Stimulated activated CD8-positive, alpha-beta memory T cell treated with anti-CD3 and anti-CD28 coated beads, Interleukin-7, amount 100 ng/mL, for 4 hours (primary cell): ENCODE data around the gene PTPN22.
A peak's percentile ranks its signal among the peaks of the same experiment; 100 is the strongest.

Source experiments
- DNase-seq, 2 donors: peaks; one replicate each; pipeline ENCODE4 v3.0.0-alpha.2; 2020; ENCODE audit warnings: low read depth in 2 of 2

Gene PTPN22

GRCh38 chr1:113871597-113872113 lies at the start of gene PTPN22:
Gene PTPN22, minus strand, starts transcription at chr1:113871712.
- peak; percentile 75 to 81 for DNase-seq

DNA sequence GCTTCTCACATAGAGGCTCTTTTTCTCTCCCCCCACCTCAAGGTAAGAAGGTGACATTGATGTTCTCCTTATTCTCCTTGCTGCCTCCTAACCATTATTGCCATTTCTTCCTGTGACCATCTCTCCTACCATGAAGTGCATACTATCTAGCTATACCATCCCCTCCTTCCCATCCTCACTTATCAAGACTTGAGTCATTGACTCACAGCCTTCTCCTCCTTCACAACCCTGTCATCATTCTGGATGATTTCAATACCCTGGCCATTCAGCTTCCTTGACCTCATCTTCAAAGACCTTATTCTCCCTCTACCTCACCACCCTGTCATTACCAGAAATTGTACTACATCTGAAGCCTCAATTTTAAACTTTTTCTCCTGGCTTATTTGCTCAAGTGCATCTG lies 46.7 kb upstream of the PTPN22 start:
- DNase-seq = no peak

DNA sequence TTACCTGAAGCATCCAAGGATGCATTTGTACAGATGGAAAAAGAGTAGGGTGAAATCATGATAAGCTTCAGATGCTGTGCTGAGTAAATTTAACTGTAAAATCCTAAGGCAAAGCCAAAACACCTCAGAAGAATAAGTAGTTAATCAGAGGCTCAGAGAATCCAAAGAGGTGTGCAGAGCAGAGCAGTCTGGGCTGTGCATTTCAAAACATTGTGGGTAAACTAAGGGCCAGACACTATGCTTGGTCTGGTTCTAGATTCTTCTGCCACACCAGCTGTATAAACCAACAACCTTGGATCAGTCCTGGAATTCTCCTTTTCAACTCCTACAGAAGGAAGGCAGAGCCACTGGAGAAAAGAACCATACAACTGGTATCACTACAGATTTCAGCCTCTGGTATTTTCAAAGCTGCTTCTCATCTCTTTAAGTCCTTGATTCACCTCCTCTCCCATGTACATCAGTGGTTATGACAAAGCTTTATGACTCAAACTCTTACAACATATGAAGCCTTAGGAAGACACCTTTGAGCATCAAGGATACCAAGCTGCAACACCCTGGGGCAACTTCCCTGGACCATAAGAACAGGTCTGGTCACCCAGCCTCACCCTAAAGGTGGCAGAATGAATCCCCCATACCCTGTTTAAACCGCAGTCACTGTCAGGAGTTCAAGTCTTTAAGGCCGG lies 46.0 kb upstream of the PTPN22 start:
- DNase-seq = no peak

GRCh38 chr1:113916974-113917373 lies 45.5 kb upstream of the PTPN22 start:
- DNase-seq = no peak

- no peak for DNase-seq
Measured at GRCh38 chr1:113913887-113914664, 42.6 kb upstream of the PTPN22 start.

GRCh38 chr1:113913312-113913668 lies 41.8 kb upstream of the PTPN22 start:
- DNase-seq = no peak

- DNase-seq = no peak
Measured at GRCh38 chr1:113912594-113913311, 41.2 kb upstream of the PTPN22 start.

- peak in 1 of 2 donors; percentile 11 for DNase-seq
Measured at GRCh38 chr1:113905435-113905861, 33.9 kb upstream of the PTPN22 start.

GRCh38 chr1:113904674-113905434 lies 33.3 kb upstream of the PTPN22 start, which contains the start of the genes AP4B1 and DCLRE1B:
Gene AP4B1, minus strand, starts transcription at chr1:113904799. Its CDS starts 82 bp downstream, at chr1:113904717.
Gene DCLRE1B, plus strand, starts transcription at chr1:113905326. Its CDS starts 261 bp downstream, at chr1:113905587.
- DNase-seq = peak; percentile 95 to 96

DNA sequence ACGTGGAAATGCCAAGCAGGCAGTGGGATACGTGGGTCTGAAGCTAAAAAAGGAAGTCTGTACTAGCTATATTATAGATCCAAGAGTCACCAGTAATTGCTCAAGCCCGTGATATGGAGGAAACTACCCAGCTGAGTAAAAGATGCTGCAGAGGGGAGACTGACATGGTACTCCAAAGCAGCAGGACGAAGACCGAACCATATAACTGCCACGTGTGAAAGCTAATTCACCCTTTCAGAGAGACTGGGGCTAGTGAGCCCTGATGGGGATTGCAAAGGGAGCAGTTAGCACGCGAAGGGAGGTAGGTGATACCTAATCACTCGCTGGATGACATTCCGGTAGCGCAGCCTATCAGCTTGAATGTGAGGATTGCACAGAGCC lies 32.8 kb upstream of the PTPN22 start:
- peak in 1 of 2 donors; percentile 43 for DNase-seq

GRCh38 chr1:113903501-113904292 lies 32.2 kb upstream of the PTPN22 start:
- DNase-seq = peak in 1 of 2 donors; percentile 5

DNA sequence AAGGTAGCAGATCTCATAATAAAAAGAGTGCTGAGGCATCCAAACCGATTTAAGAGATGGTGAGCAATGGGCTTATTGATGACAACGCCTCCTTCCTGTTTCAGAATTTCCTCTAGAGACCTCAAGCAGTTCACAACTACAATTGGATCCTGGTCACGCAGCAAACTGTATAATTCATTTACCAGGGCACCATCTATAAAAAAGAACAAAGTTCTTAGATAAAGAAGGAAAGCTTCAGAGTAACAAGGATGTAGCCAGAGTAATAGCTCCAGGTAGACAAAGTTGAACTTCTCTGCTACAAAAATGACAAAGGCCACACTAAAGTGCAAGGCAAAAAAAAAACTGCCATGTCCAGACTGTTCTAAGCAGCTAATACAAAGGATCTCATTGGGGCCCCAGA lies 29.7 kb upstream of the PTPN22 start:
- no peak for DNase-seq

- no peak for DNase-seq
Measured at GRCh38 chr1:113899111-113899510, 27.6 kb upstream of the PTPN22 start.

DNA sequence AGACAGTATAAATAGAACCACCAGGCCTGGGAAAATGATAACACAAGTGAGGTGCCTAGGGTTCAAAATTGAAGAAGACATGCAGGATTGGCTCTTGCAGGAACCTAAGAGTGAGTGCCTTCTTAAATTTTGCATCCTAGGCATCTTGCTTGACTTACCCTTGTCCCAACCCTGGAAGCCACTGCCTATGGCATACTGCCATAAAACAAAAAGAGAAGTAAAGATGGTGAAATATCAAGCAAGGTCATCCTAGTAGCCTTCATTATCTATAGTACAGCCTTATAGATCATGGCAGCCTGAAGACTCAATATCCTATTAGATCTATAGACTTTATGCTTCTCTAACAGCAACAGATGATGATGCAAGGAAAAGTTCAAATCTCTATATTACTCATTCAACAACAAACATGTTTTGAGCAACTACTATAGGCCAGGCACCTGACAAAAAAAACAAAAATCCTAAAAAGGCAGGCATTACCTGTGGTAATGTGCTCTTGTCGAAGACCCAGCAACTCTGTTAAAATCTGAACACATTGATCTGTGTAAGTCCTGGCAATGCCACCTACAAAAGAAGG lies 26.8 kb upstream of the PTPN22 start:
- DNase-seq = no peak

DNA sequence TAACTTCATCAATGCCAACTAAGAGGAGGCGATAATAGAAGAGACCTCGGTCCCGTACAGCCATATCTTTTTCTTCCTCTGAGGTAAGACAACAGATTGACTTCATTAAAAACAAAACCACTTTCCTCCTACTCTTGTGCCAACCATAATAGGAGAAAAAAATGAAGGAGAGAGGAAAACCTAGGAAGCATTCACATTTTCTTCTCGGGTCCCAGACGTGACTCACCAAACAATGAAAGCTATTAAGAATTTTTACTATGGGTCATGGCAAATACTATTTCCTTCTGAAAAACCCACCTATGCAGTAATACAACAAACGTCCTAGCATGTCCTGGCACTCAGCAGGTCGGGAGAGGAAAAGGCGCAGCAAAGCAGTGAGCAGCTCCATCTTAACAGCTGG lies 24.4 kb upstream of the PTPN22 start:
- no peak for DNase-seq

DNA sequence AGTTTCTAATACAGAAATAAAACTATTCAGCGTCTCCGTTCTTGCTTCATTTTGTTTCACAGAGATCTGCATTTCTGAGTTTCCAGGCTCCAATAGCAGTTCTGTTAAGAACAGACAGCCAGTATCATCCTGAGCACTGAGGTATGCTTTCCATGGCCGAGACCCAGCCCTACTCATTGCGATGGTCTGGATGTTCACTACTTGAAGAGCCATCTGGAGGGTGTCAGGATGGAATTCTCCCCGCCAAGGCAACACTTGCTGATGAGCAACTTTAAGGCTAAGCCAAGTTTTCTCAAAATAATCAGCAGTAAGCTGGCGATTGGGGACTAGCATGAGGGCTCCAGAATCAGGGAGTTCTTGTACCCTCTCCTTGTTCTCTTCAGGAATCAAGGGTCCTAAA lies 23.6 kb upstream of the PTPN22 start:
- no peak for DNase-seq

- no peak for DNase-seq
Measured at GRCh38 chr1:113893267-113893666, 21.8 kb upstream of the PTPN22 start.

DNA sequence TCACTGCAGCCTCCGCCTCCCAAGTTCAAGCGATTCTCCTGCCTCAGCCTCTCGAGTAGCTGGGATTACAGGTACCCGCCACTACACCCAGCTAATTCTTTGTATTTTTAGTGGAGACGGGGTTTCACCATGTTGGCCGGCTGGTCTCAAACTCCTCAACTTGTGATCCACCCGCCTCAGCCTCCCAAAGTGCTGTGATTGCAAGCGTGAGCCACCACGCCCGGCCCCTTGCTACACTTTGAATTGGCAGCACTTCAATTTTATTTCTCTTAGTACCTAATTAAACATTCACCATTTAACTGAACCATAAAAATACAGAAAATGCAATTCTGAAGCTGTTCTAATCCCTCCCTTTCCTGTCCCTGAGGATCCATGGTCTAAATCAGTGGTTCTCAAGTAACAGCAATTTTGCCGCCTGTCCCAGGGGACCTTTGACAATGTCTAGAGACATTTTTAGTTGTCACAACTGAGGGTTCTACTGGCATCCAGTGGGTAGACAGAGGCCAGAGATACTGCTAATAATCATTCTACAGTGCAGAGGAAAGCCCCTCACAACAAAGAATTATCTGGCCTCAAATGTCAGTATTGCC lies 20.2 kb upstream of the PTPN22 start:
- DNase-seq = no peak

DNA sequence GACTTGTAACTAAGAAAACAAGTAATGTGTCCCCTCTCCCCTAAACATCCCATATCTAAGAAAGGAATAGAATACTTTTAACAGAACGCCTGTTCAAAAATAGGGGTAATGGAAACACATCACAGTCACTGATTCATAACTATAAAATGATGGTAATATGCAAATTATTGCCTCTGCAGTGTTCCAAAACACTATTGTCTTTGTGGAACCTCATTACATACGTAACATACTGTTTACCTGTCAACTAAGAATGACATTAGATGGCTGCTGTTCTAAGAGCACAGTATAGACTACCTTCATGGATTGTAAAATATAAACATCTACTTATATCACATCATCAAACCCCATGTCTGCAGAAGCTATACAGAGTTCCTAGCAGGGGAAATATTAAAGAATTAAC lies 19.3 kb upstream of the PTPN22 start:
- no peak for DNase-seq
